GM23338 (cell line): ENCODE results near the gene CDHR4. TPM values are rescaled to one million over a fixed set of nuclear protein-coding genes. Genes with fewer than 3 reads are reported as not detected.
"Not testable (repeated sequence)": the region's sequence is repeated elsewhere in the genome, so short reads cannot be mapped to it uniquely, and the experiment has no call there.

Experiments
- ATAC-seq: fragments of 200-7000 bp; cut with Tn5 transposase; 3 replicates; pipeline ENCODE4 v1.9.1; 2020
- DNase-seq: peaks from one replicate; pipeline ENCODE4 v3.0.0-alpha.2; 2015; ENCODE audit warnings: low spot score
- H2AFZ ChIP-seq: fragments of 200-600 bp; sonication (generic); 2 replicates; pipeline ENCODE4 v1.8.0; 2016; ENCODE audit warnings: antibody characterized with exemption, mild to moderate bottlenecking, moderate library complexity
- H3F3A ChIP-seq: fragments of 200-600 bp; sonication (generic); replicated peaks from 2 replicates; pipeline ENCODE4 v1.8.0; 2017; ENCODE audit warnings: antibody characterized with exemption, mixed run types, low read depth
- H3K27ac ChIP-seq: fragments of 200-600 bp; sonication (generic); 2 replicates; pipeline ENCODE4 v1.6.1; 2016; ENCODE audit warnings: low read depth
- H3K27me3 ChIP-seq: fragments of 200-600 bp; sonication (generic); 2 replicates; pipeline ENCODE4 v1.8.0; 2016; ENCODE audit warnings: mild to moderate bottlenecking, mixed run types, moderate library complexity; ENCODE audit not compliant: insufficient read depth
- H3K36me3 ChIP-seq: fragments of 200-600 bp; sonication (generic); 2 replicates; pipeline ENCODE4 v1.8.0; 2016; ENCODE audit warnings: mild to moderate bottlenecking; ENCODE audit not compliant: insufficient read depth
- H3K4me1 ChIP-seq: fragments of 200-600 bp; sonication (generic); 2 replicates; pipeline ENCODE4 v1.8.0; 2016; ENCODE audit warnings: mild to moderate bottlenecking, moderate library complexity; ENCODE audit not compliant: insufficient read depth
- H3K4me2 ChIP-seq: fragments of 200-600 bp; sonication (generic); 2 replicates; pipeline ENCODE4 v1.7.1; 2017; ENCODE audit warnings: mixed run types
- H3K4me3 ChIP-seq: fragments of 200-600 bp; sonication (generic); 2 replicates; pipeline ENCODE4 v1.6.1; 2016; ENCODE audit warnings: mixed run types
- H3K79me2 ChIP-seq: fragments of 200-600 bp; sonication (generic); replicated peaks from 2 replicates; pipeline ENCODE4 v1.8.0; 2017; ENCODE audit warnings: mild to moderate bottlenecking; ENCODE audit not compliant: insufficient read depth
- H3K9me2 ChIP-seq: fragments of 200-600 bp; sonication (generic); 2 replicates; pipeline ENCODE4 v1.8.0; 2017; ENCODE audit not compliant: insufficient read depth
- H4K20me1 ChIP-seq: fragments of 200-600 bp; sonication (generic); replicated peaks from 2 replicates; pipeline ENCODE4 v1.8.0; 2017; ENCODE audit warnings: mild to moderate bottlenecking; ENCODE audit not compliant: insufficient read depth
- H3K27ac Mint-ChIP-seq: 2 replicates; pipeline ENCODE4 v1.8.0; 2020; ENCODE audit warnings: inconsistent platforms, mild to moderate bottlenecking, moderate library complexity, mixed read lengths
- H3K27me3 Mint-ChIP-seq: 3 replicates; pipeline ENCODE4 v1.8.0; 2022; ENCODE audit warnings: low read depth, mild to moderate bottlenecking, moderate library complexity, mixed read lengths, inconsistent platforms; ENCODE audit not compliant: insufficient read depth, poor library complexity
- H3K36me3 Mint-ChIP-seq: 3 replicates; pipeline ENCODE4 v1.8.0; 2021; ENCODE audit warnings: low read depth, mild to moderate bottlenecking, inconsistent platforms, moderate library complexity, mixed read lengths
- H3K4me1 Mint-ChIP-seq: 3 replicates; pipeline ENCODE4 v1.8.0; 2020; ENCODE audit warnings: mild to moderate bottlenecking, inconsistent platforms, mixed read lengths
- H3K4me3 Mint-ChIP-seq: 3 replicates; pipeline ENCODE4 v1.8.0; 2021; ENCODE audit warnings: moderate library complexity, mild to moderate bottlenecking, inconsistent platforms, mixed read lengths
- H3K9me3 Mint-ChIP-seq: 3 replicates; pipeline ENCODE4 v1.8.0; 2020; ENCODE audit warnings: moderate library complexity, mild to moderate bottlenecking, inconsistent platforms, mixed read lengths
- ETS1 ChIP-seq: IDR thresholded peaks from 2 replicates; pipeline ENCODE4 v1.6.1; 2016; ENCODE audit warnings: antibody characterized with exemption
- EZH2 ChIP-seq: fragments of 200-600 bp; sonication (generic); IDR thresholded peaks from one replicate; pipeline ENCODE4 v1.8.0; 2017; ENCODE audit warnings: antibody characterized with exemption, mild to moderate bottlenecking, low read depth; ENCODE audit not compliant: unreplicated experiment
- EZH2phosphoT487 ChIP-seq: fragments of 200-600 bp; sonication (generic); IDR thresholded peaks from one replicate; pipeline ENCODE4 v1.8.1; 2018; ENCODE audit warnings: antibody characterized with exemption; ENCODE audit not compliant: unreplicated experiment
- JUNB ChIP-seq: IDR thresholded peaks from one replicate; pipeline ENCODE4 v1.6.1; 2016; ENCODE audit warnings: antibody characterized with exemption; ENCODE audit not compliant: unreplicated experiment
- NANOG ChIP-seq: IDR thresholded peaks from 2 replicates; pipeline ENCODE4 v1.6.1; 2016; ENCODE audit warnings: antibody characterized with exemption, borderline replicate concordance
- REST ChIP-seq: IDR thresholded peaks from one replicate; pipeline ENCODE4 v1.6.1; 2018; ENCODE audit warnings: antibody characterized with exemption; ENCODE audit not compliant: unreplicated experiment
- STAT1 ChIP-seq: IDR thresholded peaks from one replicate; pipeline ENCODE4 v1.6.1; 2016; ENCODE audit warnings: antibody characterized with exemption; ENCODE audit not compliant: unreplicated experiment
- ZNF114 ChIP-seq: fragments of 250-450 bp; sonication (Bioruptor Pico); IDR thresholded peaks from 2 replicates; pipeline ENCODE4 v1.5.0; 2020; ENCODE audit warnings: mild to moderate bottlenecking, moderate library complexity
- ZNF331 ChIP-seq: fragments of 250-450 bp; sonication (Bioruptor Pico); IDR thresholded peaks from 2 replicates; pipeline ENCODE4 v1.5.0; 2020; ENCODE audit warnings: low read depth, mild to moderate bottlenecking, moderate library complexity
- polyA plus RNA-seq: library from polyadenylated mRNA; unstranded; fragments of >200 nt; fragmentation: Nextera tagmentation; extraction: Ambion mirVana; gene quantifications from 2 replicates; pipeline ENCODE4 v1.2.1, GENCODE V29; 2016
- total RNA-seq: library from RNA; depleted of rRNA; stranded (reverse); fragments of >200 nt; shearing (Covaris generic); gene quantifications from 2 replicates; pipeline ENCODE4 v1.2.3, GENCODE V29; 2014

The CDHR4 gene
- total and polyA plus RNA-seq, 2 experiments from 2014 or later: 0.24 to 0.26 TPM

GRCh38 chr3:49779358-49780079 lies 20.2 kb downstream of the CDHR4 start:
- peaks cover 35% of the 10 kb centered on the region for H4K20me1 ChIP-seq
- H3F3A ChIP-seq: 0 out of 2 replicates have a peak, but pooled peaks cover 3% of the 10 kb centered on the region
- no peaks in the 10 kb centered on the region for H3K4me1 ChIP-seq
- H3K9me2 ChIP-seq: no peaks in the 10 kb centered on the region
- H2AFZ ChIP-seq: no peak overlapping the region
- ATAC-seq (no peak), DNase-seq (no peak)
- no peaks in the 10 kb centered on the region for H3K27me3 Mint-ChIP-seq
- no peaks in the 10 kb centered on the region for H3K9me3 Mint-ChIP-seq
- no peaks in the 10 kb centered on the region for H3K27me3 ChIP-seq
- H3K36me3 ChIP-seq: peaks cover 13% of the 10 kb centered on the region
- TF ChIP-seq ETS1 (no peak), ZNF114 (CRISPR knock-in tag) (no peak), REST (no peak)
- no peak overlapping the region for H3K4me3 ChIP-seq
- H3K36me3 Mint-ChIP-seq: peaks cover 28% of the 10 kb centered on the region
- H3K4me1 Mint-ChIP-seq: no peaks in the 10 kb centered on the region
- H3K4me3 Mint-ChIP-seq: no peak overlapping the region
- H3K4me2 ChIP-seq: no peak overlapping the region
- peaks cover 100% of the 10 kb centered on the region for H3K79me2 ChIP-seq
- no peak overlapping the region for H3K27ac Mint-ChIP-seq
- H3K27ac ChIP-seq: no peak overlapping the region

- not testable (repeated sequence) for DNase-seq, H3K9me2 ChIP-seq, H3K4me3 Mint-ChIP-seq, H2AFZ ChIP-seq, H3K4me1 ChIP-seq, H3K4me1 Mint-ChIP-seq, H3K27me3 Mint-ChIP-seq, H3K4me2 ChIP-seq, H3K27ac Mint-ChIP-seq, H3K27ac ChIP-seq, H3K27me3 ChIP-seq, H3K4me3 ChIP-seq, H3F3A ChIP-seq, H3K36me3 ChIP-seq, ATAC-seq, H3K9me3 Mint-ChIP-seq
- peaks cover 18% of the 10 kb centered on the region; the same call in 2 of the 3 replicates for H3K36me3 Mint-ChIP-seq
- Histone ChIP-seq H4K20me1 (peaks cover 44% of the 10 kb centered on the region), H3K79me2 (peaks cover 98% of the 10 kb centered on the region)
Measured at GRCh38 chr3:49776101-49776500, 23.6 kb downstream of the CDHR4 start.

GRCh38 chr3:49775538-49775937 lies 24.1 kb downstream of the CDHR4 start:
- H3K4me1 Mint-ChIP-seq: no peaks in the 10 kb centered on the region
- no peak for ATAC-seq
- TF ChIP-seq EZH2phosphoT487 (no peak), EZH2 (no peak), ETS1 (no peak), JUNB (no peak), ZNF114 (CRISPR knock-in tag) (no peak), STAT1 (no peak), REST (no peak), NANOG (no peak), ZNF331 (CRISPR knock-in tag) (no peak)

More at GRCh38 chr3:49775538-49775937, 24.1 kb downstream of the CDHR4 start:
- Histone ChIP-seq H3K79me2 (peaks cover 98% of the 10 kb centered on the region), H2AFZ (no peak overlapping the region), H3K4me2 (no peak overlapping the region), H3K27ac (no peak overlapping the region), H3K4me3 (no peak overlapping the region), H4K20me1 (peaks cover 45% of the 10 kb centered on the region), H3K9me2 (no peaks in the 10 kb centered on the region), H3K4me1 (no peaks in the 10 kb centered on the region), H3K27me3 (no peaks in the 10 kb centered on the region), H3K36me3 (no peaks in the 10 kb centered on the region; the same call in 1 of the 2 replicates), H3F3A (0 out of 2 replicates have a peak, but pooled peaks cover 3% of the 10 kb centered on the region)
- H3K4me3 Mint-ChIP-seq: no peak overlapping the region
- no peaks in the 10 kb centered on the region for H3K9me3 Mint-ChIP-seq
- DNase-seq: no peak
- H3K27ac Mint-ChIP-seq: no peak overlapping the region
- no peaks in the 10 kb centered on the region for H3K27me3 Mint-ChIP-seq
- peaks cover 18% of the 10 kb centered on the region; the same call in 2 of the 3 replicates for H3K36me3 Mint-ChIP-seq
